GM21717 (cell line): ENCODE results near the gene CFHR2.

Experiments
- ATAC-seq: cut with Tn5 transposase; IDR thresholded peaks from one replicate; pipeline ENCODE4 v1.9.1; 2021; ENCODE audit warnings: mild to moderate bottlenecking, moderate library complexity; ENCODE audit not compliant: unreplicated experiment

CFHR2 gene

GRCh38 chr1:196997423-196997822 is 53.9 kb downstream of the CFHR2 start:
- no peak for ATAC-seq

- no peak for ATAC-seq
Observed at GRCh38 chr1:197001828-197002227, 58.3 kb downstream of the CFHR2 start.

DNA sequence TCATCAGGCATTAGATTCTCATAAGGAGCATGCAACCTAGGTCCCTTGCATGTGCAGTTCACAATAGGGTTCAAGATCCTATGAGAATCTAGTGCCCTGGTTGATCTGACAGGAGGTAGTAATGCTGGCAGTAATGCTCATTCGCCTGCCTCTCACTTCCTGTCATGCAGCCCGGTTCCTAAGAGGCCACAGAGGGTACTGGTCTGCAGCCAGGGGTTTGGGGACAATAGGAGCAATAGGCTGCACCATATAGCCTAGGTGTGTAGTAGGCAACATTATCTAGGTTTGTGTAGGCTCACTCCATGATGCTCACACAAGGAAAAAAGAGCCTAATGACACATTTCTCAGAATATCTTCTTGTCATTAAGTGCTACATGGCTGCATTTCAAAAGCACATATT is 59.6 kb downstream of the CFHR2 start:
- ATAC-seq, result no peak

GRCh38 chr1:197008861-197009260 is 65.3 kb downstream of the CFHR2 start:
- no peak for ATAC-seq
